Neuron (in vitro differentiated cells): ENCODE results near the gene HEXD.
"Not testable (repeated sequence)": the region's sequence is repeated elsewhere in the genome, so short reads cannot be mapped to it uniquely, and the experiment has no call there.

ENCODE experiments used
- H2AFZ ChIP-seq: one replicate; pipeline ENCODE4 v1.6.1; 2013; ENCODE audit warnings: low read depth, mild to moderate bottlenecking, inconsistent platforms, low read length, moderate library complexity
- H3K27me3 ChIP-seq: one replicate; pipeline ENCODE4 v1.6.1; 2013; ENCODE audit warnings: low read length; ENCODE audit not compliant: insufficient read depth
- H3K36me3 ChIP-seq: one replicate; pipeline ENCODE4 v1.6.1; 2013; ENCODE audit warnings: low read length; ENCODE audit not compliant: insufficient read depth
- H3K4me1 ChIP-seq: one replicate; pipeline ENCODE4 v1.6.1; 2013; ENCODE audit warnings: low read length; ENCODE audit not compliant: insufficient read depth
- H3K4me3 ChIP-seq: 2 replicates; pipeline ENCODE4 v1.5.1; 2013; ENCODE audit warnings: mild to moderate bottlenecking, low read length, moderate library complexity
- H3K9me3 ChIP-seq: one replicate; pipeline ENCODE4 v1.6.1; 2013; ENCODE audit warnings: low read length

Gene HEXD

GRCh38 chr17:82449131-82449882, 31.2 kb downstream of the HEXD start:
- no peak overlapping the region for H2AFZ ChIP-seq
- peaks cover 20% of the 10 kb centered on the region for H3K36me3 ChIP-seq
- no peaks in the 10 kb centered on the region for H3K9me3 ChIP-seq
- no peaks in the 10 kb centered on the region for H3K27me3 ChIP-seq
- H3K4me1 ChIP-seq: peaks cover 16% of the 10 kb centered on the region
- peak overlapping the region; percentile 82 for H3K4me3 ChIP-seq

GRCh38 chr17:82449883-82450356, 31.8 kb downstream of the HEXD start:
- Histone ChIP-seq H3K4me3 (peak overlapping the region; percentile 82), H3K27me3 (no peaks in the 10 kb centered on the region), H3K9me3 (no peaks in the 10 kb centered on the region), H3K36me3 (peaks cover 14% of the 10 kb centered on the region), H3K4me1 (peaks cover 16% of the 10 kb centered on the region), H2AFZ (peak overlapping the region; percentile 42)

GRCh38 chr17:82450357-82451106, 32.4 kb downstream of the HEXD start, which contains the start of gene CYBC1:
TSS of gene CYBC1 (minus strand) at chr17:82450752. CDS start at chr17:82449254, 1,498 bp downstream.
- Histone ChIP-seq H3K9me3 (no peaks in the 10 kb centered on the region), H3K36me3 (peaks cover 11% of the 10 kb centered on the region), H2AFZ (peak within 1 kb of the TSS; percentile 42), H3K27me3 (no peaks in the 10 kb centered on the region), H3K4me3 (peak within 1 kb of the TSS; percentile 82), H3K4me1 (peaks cover 16% of the 10 kb centered on the region)

- H3K36me3 ChIP-seq: peaks cover 9% of the 10 kb centered on the region
- H3K9me3 ChIP-seq: no peaks in the 10 kb centered on the region
- no peaks in the 10 kb centered on the region for H3K27me3 ChIP-seq
- H3K4me3 ChIP-seq: no peak overlapping the region
- H2AFZ ChIP-seq: no peak overlapping the region
- peaks cover 18% of the 10 kb centered on the region for H3K4me1 ChIP-seq
These were observed 34.0 kb downstream of the HEXD start for GRCh38 chr17:82452162-82452561.

- H3K4me3 ChIP-seq, H2AFZ ChIP-seq, H3K36me3 ChIP-seq, H3K27me3 ChIP-seq, H3K9me3 ChIP-seq: not testable (repeated sequence)
- H3K4me1 ChIP-seq: peaks cover 25% of the 10 kb centered on the region
These were observed 35.0 kb downstream of the HEXD start for GRCh38 chr17:82453151-82453550.

GRCh38 chr17:82453706-82454105, 35.6 kb downstream of the HEXD start:
- not testable (repeated sequence) for H3K4me3 ChIP-seq, H3K27me3 ChIP-seq, H2AFZ ChIP-seq, H3K36me3 ChIP-seq, H3K9me3 ChIP-seq
- peaks cover 25% of the 10 kb centered on the region for H3K4me1 ChIP-seq

GRCh38 chr17:82457073-82457928, 39.2 kb downstream of the HEXD start:
- H3K4me3 ChIP-seq: peak overlapping the region; percentile 86
- peaks cover 23% of the 10 kb centered on the region for H3K36me3 ChIP-seq
- no peak overlapping the region for H2AFZ ChIP-seq
- H3K4me1 ChIP-seq: peaks cover 13% of the 10 kb centered on the region
- no peaks in the 10 kb centered on the region for H3K27me3 ChIP-seq
- no peaks in the 10 kb centered on the region for H3K9me3 ChIP-seq

- no peak overlapping the region for H2AFZ ChIP-seq
- H3K4me3 ChIP-seq: peak overlapping the region; percentile 86
- no peaks in the 10 kb centered on the region for H3K27me3 ChIP-seq
- peaks cover 29% of the 10 kb centered on the region for H3K36me3 ChIP-seq
- peaks cover 13% of the 10 kb centered on the region for H3K4me1 ChIP-seq
- no peaks in the 10 kb centered on the region for H3K9me3 ChIP-seq
These were observed 39.7 kb downstream of the HEXD start for GRCh38 chr17:82457929-82458178.

GRCh38 chr17:82458179-82458884, 40.2 kb downstream of the HEXD start, which contains the start of gene NARF:
TSS of gene NARF (plus strand) at chr17:82458741. CDS start at chr17:82458804, 63 bp downstream.
- Histone ChIP-seq H3K27me3 (no peaks in the 10 kb centered on the region), H3K9me3 (no peaks in the 10 kb centered on the region), H3K4me1 (peaks cover 13% of the 10 kb centered on the region), H3K36me3 (peaks cover 33% of the 10 kb centered on the region), H2AFZ (peak within 1 kb of the TSS; percentile 30), H3K4me3 (peak within 1 kb of the TSS; percentile 86)

GRCh38 chr17:82458885-82459424, 40.8 kb downstream of the HEXD start:
- H3K4me1 ChIP-seq: peaks cover 13% of the 10 kb centered on the region

GRCh38 chr17:82459936-82460335, 41.8 kb downstream of the HEXD start:
- not testable (repeated sequence) for H2AFZ ChIP-seq, H3K27me3 ChIP-seq, H3K9me3 ChIP-seq
- H3K4me1 ChIP-seq: peaks cover 13% of the 10 kb centered on the region
- H3K36me3 ChIP-seq: peaks cover 48% of the 10 kb centered on the region
- H3K4me3 ChIP-seq: peak overlapping the region; percentile 86

More at GRCh38 chr17:82458885-82459424, 40.8 kb downstream of the HEXD start:
- no peaks in the 10 kb centered on the region for H3K9me3 ChIP-seq
- H3K36me3 ChIP-seq: peaks cover 39% of the 10 kb centered on the region
- no peaks in the 10 kb centered on the region for H3K27me3 ChIP-seq
- peak overlapping the region; percentile 86 for H3K4me3 ChIP-seq
- peak overlapping the region; percentile 30 for H2AFZ ChIP-seq

- no peak overlapping the region for H3K4me3 ChIP-seq
- H2AFZ ChIP-seq: no peak overlapping the region
- H3K4me1 ChIP-seq: peaks cover 13% of the 10 kb centered on the region
- peaks cover 68% of the 10 kb centered on the region for H3K36me3 ChIP-seq
- H3K27me3 ChIP-seq: no peaks in the 10 kb centered on the region
- no peaks in the 10 kb centered on the region for H3K9me3 ChIP-seq
These were observed 43.8 kb downstream of the HEXD start for GRCh38 chr17:82461827-82462524.
